Measurements from ENCODE around the gene SYT13. TPM values are rescaled to one million over a fixed set of nuclear protein-coding genes. Genes with fewer than 3 reads are reported as not detected.

SYT13 gene
- total RNA-seq, 1 experiment from 2014 or later = 4.3 TPM

DNA sequence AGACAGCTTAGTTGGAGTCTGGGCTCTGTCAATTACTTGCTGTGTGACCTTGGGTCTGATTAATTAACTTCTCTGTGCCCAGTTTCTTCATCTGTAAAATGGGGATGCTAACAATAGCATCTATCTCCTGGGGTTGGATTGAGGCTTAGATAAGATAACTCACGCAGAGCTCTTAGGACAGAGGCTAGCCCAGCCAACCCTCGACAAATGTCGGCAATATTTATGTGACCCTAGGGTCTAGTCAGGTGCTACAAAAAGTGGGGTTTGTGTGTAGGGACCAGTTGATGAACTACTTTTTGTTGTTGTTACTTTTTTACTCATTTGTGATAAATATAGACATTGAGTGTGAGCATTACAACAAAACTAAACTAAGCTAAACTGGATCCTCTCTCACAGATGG, 22.4 kb downstream of the SYT13 start:
- Histone ChIP-seq H3K79me1 (ENCODE audit: insufficient read depth, low read depth, low read length, poor library complexity, severe bottlenecking) (no peaks in the 10 kb centered on the region), H3K56ac (ENCODE audit: insufficient read length, low read depth, low read length) (no peak overlapping the region), H4K8ac (replicated peaks; ENCODE audit: insufficient read length, low read depth, low read length) (no peak overlapping the region), H3K4ac (ENCODE audit: low read depth, low read length) (no peak overlapping the region), H3K4me1 (ENCODE audit: insufficient read depth, low read length) (peaks cover 2% of the 10 kb centered on the region; the same call in 1 of the 2 replicates), H3K18ac (ENCODE audit: insufficient read length, low read depth, low read length) (no peak overlapping the region), H2AK5ac (ENCODE audit: insufficient read length, low read length) (no peak overlapping the region), H4K5ac (ENCODE audit: insufficient read length, low read depth, low read length) (no peak overlapping the region), H3K14ac (ENCODE audit: insufficient read depth, low read length) (no peak overlapping the region), H2BK15ac (ENCODE audit: low read depth, low read length) (no peak overlapping the region), H3K23me2 (ENCODE audit: insufficient read length, low read depth, low read length, poor library complexity, severe bottlenecking) (no peaks in the 10 kb centered on the region), H3K9me3 (ENCODE audit: control insufficient read depth, low read depth, low read length) (no peaks in the 10 kb centered on the region), H3K23ac (ENCODE audit: insufficient read length, low read depth, low read length) (no peak overlapping the region), H4K91ac (ENCODE audit: insufficient read length, low read depth, low read length) (no peak overlapping the region), H4K20me1 (ENCODE audit: control insufficient read depth, insufficient read depth, insufficient read length) (no peaks in the 10 kb centered on the region), H2BK20ac (ENCODE audit: low read depth, low read length, poor library complexity, severe bottlenecking) (no peak overlapping the region), H3T11ph (ENCODE audit: low read length) (no peak overlapping the region), H2BK12ac (ENCODE audit: insufficient read length, low read depth, low read length) (no peak overlapping the region), H3K9ac (ENCODE audit: extremely low read depth, insufficient read length, low read length) (no peak overlapping the region), H2BK5ac (ENCODE audit: insufficient read length, low read length) (no peak overlapping the region), H2BK120ac (ENCODE audit: low read depth, low read length, poor library complexity, severe bottlenecking) (no peak overlapping the region), H3K27ac (ENCODE audit: insufficient read length, low read depth, low read length) (no peak overlapping the region), H3K4me2 (ENCODE audit: insufficient read depth, insufficient read length, low read length) (no peak overlapping the region), H3K79me2 (ENCODE audit: insufficient read depth, low read length) (no peaks in the 10 kb centered on the region), H2AFZ (ENCODE audit: low read length) (no peak overlapping the region), H3K27me3 (ENCODE audit: insufficient read depth, low read length) (no peaks in the 10 kb centered on the region)
- TF ChIP-seq, protein P1, sequence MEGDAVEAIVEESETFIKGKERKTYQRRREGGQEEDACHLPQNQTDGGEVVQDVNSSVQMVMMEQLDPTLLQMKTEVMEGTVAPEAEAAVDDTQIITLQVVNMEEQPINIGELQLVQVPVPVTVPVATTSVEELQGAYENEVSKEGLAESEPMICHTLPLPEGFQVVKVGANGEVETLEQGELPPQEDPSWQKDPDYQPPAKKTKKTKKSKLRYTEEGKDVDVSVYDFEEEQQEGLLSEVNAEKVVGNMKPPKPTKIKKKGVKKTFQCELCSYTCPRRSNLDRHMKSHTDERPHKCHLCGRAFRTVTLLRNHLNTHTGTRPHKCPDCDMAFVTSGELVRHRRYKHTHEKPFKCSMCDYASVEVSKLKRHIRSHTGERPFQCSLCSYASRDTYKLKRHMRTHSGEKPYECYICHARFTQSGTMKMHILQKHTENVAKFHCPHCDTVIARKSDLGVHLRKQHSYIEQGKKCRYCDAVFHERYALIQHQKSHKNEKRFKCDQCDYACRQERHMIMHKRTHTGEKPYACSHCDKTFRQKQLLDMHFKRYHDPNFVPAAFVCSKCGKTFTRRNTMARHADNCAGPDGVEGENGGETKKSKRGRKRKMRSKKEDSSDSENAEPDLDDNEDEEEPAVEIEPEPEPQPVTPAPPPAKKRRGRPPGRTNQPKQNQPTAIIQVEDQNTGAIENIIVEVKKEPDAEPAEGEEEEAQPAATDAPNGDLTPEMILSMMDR (conservative IDR thresholded peaks at IDR 0.05) = no peak
- Mint-ChIP-seq H3K27me3 (ENCODE audit: low read depth) (peaks cover 16% of the 10 kb centered on the region), H3K27ac (no peak overlapping the region), H3K36me3 (ENCODE audit: insufficient read depth in 1 of 3, low read depth in 3 of 3) (no peaks in the 10 kb centered on the region), H3K9me3 (no peaks in the 10 kb centered on the region), H3K4me1 (peaks cover 15 to 20% of the 10 kb centered on the region in 2 experiments), H3K4me3 (no peak overlapping the region)
- no CpG with 5 or more reads among the region's 3 CpGs for WGBS (ENCODE audit: extremely low coverage, insufficient read length, low lambda C conversion rate)
- no peak for DNase-seq
